Esophagus squamous epithelium (tissue), 4 donors: ENCODE measurements around the gene DCBLD2.

ENCODE experiments used
- CTCF ChIP-seq, 6 experiments: fragments of 450-650 bp in 4 of 6; fragments of 200-600 bp in 2 of 6; sonication (generic) in 2 of 6; IDR thresholded peaks; one replicate each; pipeline ENCODE4 v1.5.1; 2016 to 2019; ENCODE audit warnings: antibody characterized with exemption in 6 of 6, mild to moderate bottlenecking in 4 of 6, moderate library complexity in 4 of 6
- POLR2A ChIP-seq, 4 donors: fragments of 450-650 bp; IDR thresholded peaks; one replicate each; pipeline ENCODE4 v1.6.1; 2017; ENCODE audit warnings: antibody characterized with exemption in 4 of 4, mild to moderate bottlenecking in 4 of 4, moderate library complexity in 3 of 4

- TF ChIP-seq POLR2A (IDR thresholded peaks at IDR 0.05), result no peak
- no peak for TF ChIP-seq CTCF (IDR thresholded peaks at IDR 0.05)
These were observed 44.2 kb upstream of the DCBLD2 start for GRCh38 chr3:98945666-98946065.
